Measurements from ENCODE around the gene CDK2AP2.

DNA sequence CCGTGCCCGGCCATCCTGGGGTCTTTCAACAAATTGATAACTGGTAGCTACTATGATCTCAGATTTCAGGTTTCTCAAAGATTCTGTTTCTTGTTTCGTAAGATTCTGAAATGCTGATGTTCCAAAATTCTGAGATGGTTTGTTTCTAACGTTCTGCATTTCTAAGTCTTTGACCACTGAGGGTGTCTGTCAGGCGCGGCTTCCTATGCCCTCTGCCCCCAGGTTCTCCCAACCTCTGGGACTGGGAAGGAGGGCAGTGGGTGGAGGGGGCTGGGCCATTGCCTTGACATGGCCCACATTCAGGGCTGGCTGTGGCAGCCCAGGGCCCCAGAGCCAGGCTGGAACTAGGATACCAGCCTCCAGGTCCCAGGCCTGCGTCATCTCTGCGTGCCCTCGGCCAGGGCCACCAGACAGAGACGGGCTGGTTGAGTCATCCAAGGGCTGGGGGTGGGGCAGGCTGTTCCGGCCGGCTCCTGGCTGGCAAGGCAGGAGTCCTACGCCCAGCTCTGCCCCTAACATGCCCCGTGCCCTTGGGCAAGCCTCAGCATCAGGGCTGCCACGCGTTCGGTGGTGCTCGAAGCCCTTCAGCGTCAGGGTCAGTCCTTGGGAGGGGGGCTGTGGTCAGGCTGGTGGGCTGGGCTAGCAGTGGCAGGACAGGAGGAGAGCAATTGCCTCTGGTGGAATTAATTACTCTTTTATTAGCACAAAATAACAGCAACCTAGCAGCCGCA lies 44.1 kb downstream of the CDK2AP2 start:
- TF ChIP-seq, protein P1, sequence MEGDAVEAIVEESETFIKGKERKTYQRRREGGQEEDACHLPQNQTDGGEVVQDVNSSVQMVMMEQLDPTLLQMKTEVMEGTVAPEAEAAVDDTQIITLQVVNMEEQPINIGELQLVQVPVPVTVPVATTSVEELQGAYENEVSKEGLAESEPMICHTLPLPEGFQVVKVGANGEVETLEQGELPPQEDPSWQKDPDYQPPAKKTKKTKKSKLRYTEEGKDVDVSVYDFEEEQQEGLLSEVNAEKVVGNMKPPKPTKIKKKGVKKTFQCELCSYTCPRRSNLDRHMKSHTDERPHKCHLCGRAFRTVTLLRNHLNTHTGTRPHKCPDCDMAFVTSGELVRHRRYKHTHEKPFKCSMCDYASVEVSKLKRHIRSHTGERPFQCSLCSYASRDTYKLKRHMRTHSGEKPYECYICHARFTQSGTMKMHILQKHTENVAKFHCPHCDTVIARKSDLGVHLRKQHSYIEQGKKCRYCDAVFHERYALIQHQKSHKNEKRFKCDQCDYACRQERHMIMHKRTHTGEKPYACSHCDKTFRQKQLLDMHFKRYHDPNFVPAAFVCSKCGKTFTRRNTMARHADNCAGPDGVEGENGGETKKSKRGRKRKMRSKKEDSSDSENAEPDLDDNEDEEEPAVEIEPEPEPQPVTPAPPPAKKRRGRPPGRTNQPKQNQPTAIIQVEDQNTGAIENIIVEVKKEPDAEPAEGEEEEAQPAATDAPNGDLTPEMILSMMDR (IDR thresholded peaks at IDR 0.05), result no peak
- no peak for TF ChIP-seq POLR2A (IDR thresholded peaks at IDR 0.05)

Data from thyroid gland (tissue), 4 donors.